ENCODE measurements around the gene DYNLT4. TPM values are rescaled to one million over a fixed set of nuclear protein-coding genes. Genes with fewer than 3 reads are reported as not detected.

Gene DYNLT4
- total and polyA plus RNA-seq, 2 of the 13 experiments (the other 11 are each of a cell fraction or from before 2014, with no cell fraction given) = 0.77 TPM; not detected in 1

DNA sequence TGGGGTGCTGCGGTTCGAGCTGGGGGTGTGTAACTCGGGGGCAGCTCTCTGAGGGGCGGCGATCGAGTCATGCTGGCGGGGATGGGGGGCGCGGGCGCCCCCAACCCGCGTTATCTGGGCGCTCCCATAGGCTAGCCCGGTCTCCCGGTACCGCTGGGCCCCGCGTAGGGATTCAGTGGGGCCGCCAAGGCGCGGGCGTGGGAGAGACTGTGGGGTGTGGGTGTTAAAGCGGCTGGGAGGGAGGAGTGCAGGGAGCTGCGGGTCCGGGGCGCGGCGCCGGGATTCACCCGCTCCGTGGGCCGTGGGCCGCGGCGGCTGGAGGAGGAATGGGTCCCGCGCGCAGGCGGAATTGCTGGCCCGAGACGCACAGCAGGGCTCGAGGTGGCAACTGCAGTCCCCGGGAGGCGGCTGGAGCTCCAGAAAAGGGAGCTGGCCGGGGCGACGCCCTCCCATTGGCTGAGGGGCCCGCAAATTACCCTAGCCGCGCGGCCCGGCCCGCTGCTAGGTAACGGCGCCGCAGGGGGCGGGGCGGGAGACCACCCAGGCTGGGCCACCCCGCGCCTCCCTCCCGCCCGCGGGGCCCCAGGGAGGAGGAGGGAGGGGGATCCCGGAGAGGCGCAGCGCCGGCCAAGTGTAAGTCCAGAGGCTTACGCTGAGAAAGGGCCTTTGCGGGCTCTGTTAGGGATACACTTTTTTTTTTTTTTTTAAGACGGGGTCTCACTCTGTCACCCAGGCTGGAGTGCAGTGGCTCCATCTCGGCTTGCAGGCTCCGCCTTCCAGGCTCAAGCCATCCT lies 35.9 kb upstream of the DYNLT4 start, which contains the start of gene PTCH2 (continued):
- TF ChIP-seq ZNF776 (CRISPR knock-in tag; IDR thresholded peaks at IDR 0.05) = no peak
- TF ChIP-seq THYN1 (CRISPR knock-in tag; IDR thresholded peaks at IDR 0.05; ENCODE audit: borderline replicate concordance, low read depth) = no peak
- TF ChIP-seq, protein P1, sequence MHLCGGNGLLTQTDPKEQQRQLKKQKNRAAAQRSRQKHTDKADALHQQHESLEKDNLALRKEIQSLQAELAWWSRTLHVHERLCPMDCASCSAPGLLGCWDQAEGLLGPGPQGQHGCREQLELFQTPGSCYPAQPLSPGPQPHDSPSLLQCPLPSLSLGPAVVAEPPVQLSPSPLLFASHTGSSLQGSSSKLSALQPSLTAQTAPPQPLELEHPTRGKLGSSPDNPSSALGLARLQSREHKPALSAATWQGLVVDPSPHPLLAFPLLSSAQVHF (CRISPR knock-in tag; IDR thresholded peaks at IDR 0.05) = no peak
- TF ChIP-seq SIN3B (IDR thresholded peaks at IDR 0.05; ENCODE audit: low read length) = no peak
- TF ChIP-seq DNMT3B (CRISPR knock-in tag; conservative IDR thresholded peaks at IDR 0.05) = no peak
- no peak for TF ChIP-seq PHB2 (IDR thresholded peaks at IDR 0.05; ENCODE audit: partially characterized antibody)
- no peak for TF ChIP-seq ZNF850 (CRISPR knock-in tag; conservative IDR thresholded peaks at IDR 0.05)
- no peak for TF ChIP-seq SRSF4 (IDR thresholded peaks at IDR 0.05; ENCODE audit: low read depth, low read length, poor library complexity, severe bottlenecking)
- no peak for TF ChIP-seq SOX13 (IDR thresholded peaks at IDR 0.05)
- TF ChIP-seq SOX13 (CRISPR knock-in tag; conservative IDR thresholded peaks at IDR 0.05 in 1 of 2, IDR thresholded peaks at IDR 0.05 in 1 of 2) = no peak
- TF ChIP-seq IRX3 (CRISPR knock-in tag; IDR thresholded peaks at IDR 0.05; ENCODE audit: borderline replicate concordance, low read depth) = no peak
- no peak for TF ChIP-seq ZSCAN31 (CRISPR knock-in tag; IDR thresholded peaks at IDR 0.05; ENCODE audit: low read depth)
- no peak for TF ChIP-seq DMAP1 (CRISPR knock-in tag; IDR thresholded peaks at IDR 0.05)
- TF ChIP-seq ESRRA (CRISPR knock-in tag; IDR thresholded peaks at IDR 0.05; ENCODE audit: low read depth) = no peak
- no peak for TF ChIP-seq SRF (IDR thresholded peaks at IDR 0.05; ENCODE audit: low read depth, low read length)
- TF ChIP-seq, protein P2, sequence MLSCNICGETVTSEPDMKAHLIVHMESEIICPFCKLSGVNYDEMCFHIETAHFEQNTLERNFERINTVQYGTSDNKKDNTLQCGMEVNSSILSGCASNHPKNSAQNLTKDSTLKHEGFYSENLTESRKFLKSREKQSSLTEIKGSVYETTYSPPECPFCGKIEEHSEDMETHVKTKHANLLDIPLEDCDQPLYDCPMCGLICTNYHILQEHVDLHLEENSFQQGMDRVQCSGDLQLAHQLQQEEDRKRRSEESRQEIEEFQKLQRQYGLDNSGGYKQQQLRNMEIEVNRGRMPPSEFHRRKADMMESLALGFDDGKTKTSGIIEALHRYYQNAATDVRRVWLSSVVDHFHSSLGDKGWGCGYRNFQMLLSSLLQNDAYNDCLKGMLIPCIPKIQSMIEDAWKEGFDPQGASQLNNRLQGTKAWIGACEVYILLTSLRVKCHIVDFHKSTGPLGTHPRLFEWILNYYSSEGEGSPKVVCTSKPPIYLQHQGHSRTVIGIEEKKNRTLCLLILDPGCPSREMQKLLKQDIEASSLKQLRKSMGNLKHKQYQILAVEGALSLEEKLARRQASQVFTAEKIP (CRISPR knock-in tag; IDR thresholded peaks at IDR 0.05; ENCODE audit: borderline replicate concordance) = no peak
- TF ChIP-seq NFYC (CRISPR knock-in tag; IDR thresholded peaks at IDR 0.05) = peak; percentile 59
- TF ChIP-seq, protein P3, sequence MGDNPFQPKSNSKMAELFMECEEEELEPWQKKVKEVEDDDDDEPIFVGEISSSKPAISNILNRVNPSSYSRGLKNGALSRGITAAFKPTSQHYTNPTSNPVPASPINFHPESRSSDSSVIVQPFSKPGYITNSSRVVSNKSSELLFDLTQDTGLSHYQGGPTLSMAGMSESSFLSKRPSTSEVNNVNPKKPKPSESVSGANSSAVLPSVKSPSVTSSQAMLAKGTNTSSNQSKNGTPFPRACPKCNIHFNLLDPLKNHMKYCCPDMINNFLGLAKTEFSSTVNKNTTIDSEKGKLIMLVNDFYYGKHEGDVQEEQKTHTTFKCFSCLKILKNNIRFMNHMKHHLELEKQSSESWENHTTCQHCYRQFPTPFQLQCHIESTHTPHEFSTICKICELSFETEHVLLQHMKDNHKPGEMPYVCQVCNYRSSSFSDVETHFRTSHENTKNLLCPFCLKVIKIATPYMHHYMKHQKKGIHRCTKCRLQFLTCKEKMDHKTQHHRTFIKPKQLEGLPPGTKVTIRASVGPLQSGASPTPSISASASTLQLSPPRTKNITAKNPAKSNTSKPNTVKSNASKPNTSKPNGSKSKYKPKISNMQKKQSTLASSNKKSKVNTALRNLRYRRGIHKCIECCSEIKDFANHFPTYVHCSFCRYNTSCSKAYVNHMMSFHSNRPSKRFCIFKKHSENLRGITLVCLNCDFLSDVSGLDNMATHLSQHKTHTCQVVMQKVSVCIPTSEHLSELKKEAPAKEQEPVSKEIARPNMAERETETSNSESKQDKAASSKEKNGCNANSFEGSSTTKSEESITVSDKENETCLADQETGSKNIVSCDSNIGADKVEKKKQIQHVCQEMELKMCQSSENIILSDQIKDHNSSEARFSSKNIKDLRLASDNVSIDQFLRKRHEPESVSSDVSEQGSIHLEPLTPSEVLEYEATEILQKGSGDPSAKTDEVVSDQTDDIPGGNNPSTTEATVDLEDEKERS (CRISPR knock-in tag; IDR thresholded peaks at IDR 0.05) = no peak
- TF ChIP-seq ZNF382 (CRISPR knock-in tag; IDR thresholded peaks at IDR 0.05; ENCODE audit: borderline replicate concordance) = no peak
- no peak for TF ChIP-seq HOXA5 (CRISPR knock-in tag; IDR thresholded peaks at IDR 0.05)
- TF ChIP-seq, protein P4, sequence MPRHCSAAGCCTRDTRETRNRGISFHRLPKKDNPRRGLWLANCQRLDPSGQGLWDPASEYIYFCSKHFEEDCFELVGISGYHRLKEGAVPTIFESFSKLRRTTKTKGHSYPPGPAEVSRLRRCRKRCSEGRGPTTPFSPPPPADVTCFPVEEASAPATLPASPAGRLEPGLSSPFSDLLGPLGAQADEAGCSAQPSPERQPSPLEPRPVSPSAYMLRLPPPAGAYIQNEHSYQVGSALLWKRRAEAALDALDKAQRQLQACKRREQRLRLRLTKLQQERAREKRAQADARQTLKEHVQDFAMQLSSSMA (CRISPR knock-in tag; IDR thresholded peaks at IDR 0.05) = no peak
- no peak for TF ChIP-seq CBX1 (IDR thresholded peaks at IDR 0.05; ENCODE audit: low read depth)
- TF ChIP-seq, protein P5, sequence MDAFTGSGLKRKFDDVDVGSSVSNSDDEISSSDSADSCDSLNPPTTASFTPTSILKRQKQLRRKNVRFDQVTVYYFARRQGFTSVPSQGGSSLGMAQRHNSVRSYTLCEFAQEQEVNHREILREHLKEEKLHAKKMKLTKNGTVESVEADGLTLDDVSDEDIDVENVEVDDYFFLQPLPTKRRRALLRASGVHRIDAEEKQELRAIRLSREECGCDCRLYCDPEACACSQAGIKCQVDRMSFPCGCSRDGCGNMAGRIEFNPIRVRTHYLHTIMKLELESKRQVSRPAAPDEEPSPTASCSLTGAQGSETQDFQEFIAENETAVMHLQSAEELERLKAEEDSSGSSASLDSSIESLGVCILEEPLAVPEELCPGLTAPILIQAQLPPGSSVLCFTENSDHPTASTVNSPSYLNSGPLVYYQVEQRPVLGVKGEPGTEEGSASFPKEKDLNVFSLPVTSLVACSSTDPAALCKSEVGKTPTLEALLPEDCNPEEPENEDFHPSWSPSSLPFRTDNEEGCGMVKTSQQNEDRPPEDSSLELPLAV (CRISPR knock-in tag; conservative IDR thresholded peaks at IDR 0.05; ENCODE audit: low read depth) = no peak
